Activated T-helper 17 cell treated with anti-CD3 and anti-CD28 coated beads, Interleukin-2, amount 50 U/mL, for 72 hours (primary cell): ENCODE data around the gene LRRC45. TPM values are rescaled to one million over a fixed set of nuclear protein-coding genes. Genes with fewer than 3 reads are reported as not detected.

Source experiments
- ATAC-seq: fragments of 150-1000 bp; cut with Tn5 transposase; replicated peaks from 2 replicates; pipeline ENCODE4 v1.10.0; 2021; ENCODE audit warnings: mild to moderate bottlenecking, moderate library complexity
- H3K27ac Mint-ChIP-seq: one replicate; pipeline ENCODE4 v1.8.0; 2022; ENCODE audit warnings: mixed read lengths
- H3K27me3 Mint-ChIP-seq: one replicate; pipeline ENCODE4 v1.8.0; 2022; ENCODE audit warnings: mixed read lengths
- H3K36me3 Mint-ChIP-seq: one replicate; pipeline ENCODE4 v1.8.0; 2022; ENCODE audit warnings: low read depth, mild to moderate bottlenecking, mixed read lengths
- H3K4me1 Mint-ChIP-seq: one replicate; pipeline ENCODE4 v1.8.0; 2022; ENCODE audit warnings: mixed read lengths
- H3K4me3 Mint-ChIP-seq: one replicate; pipeline ENCODE4 v1.8.0; 2022; ENCODE audit warnings: mild to moderate bottlenecking, mixed read lengths
- H3K9me3 Mint-ChIP-seq: one replicate; pipeline ENCODE4 v1.8.0; 2022; ENCODE audit warnings: mixed read lengths
- total RNA-seq, 2 donors: library from RNA; stranded (reverse); gene quantifications; one replicate each; pipeline ENCODE4 v1.2.3, GENCODE V29; 2022

LRRC45 gene
- total RNA-seq, 2 donors from 2014 or later, result 14.0 to 23.9 TPM

DNA sequence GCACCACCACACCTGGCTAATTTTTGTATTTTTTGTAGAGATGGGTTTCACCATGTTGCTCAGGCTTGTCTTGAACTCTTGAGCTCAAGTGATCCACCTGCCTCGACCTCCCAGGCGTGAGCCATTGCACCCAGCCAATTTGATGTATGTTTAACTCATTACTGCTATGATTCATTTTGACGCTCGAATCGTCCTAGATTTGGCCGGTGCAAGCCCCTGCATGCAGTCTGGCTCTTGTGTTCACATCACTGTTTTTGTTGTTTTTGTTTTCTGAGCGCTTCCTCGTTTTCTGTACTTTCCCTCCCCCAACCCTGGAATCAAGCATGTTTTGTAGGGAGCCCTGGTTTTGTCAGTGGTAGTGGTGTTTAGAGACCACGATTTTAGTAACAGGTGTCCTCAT lies 50.3 kb downstream of the LRRC45 start:
- no peaks in the 10 kb centered on the region for H3K4me1 Mint-ChIP-seq
- H3K27ac Mint-ChIP-seq, result no peak overlapping the region
- no peak for ATAC-seq
- no peaks in the 10 kb centered on the region for H3K9me3 Mint-ChIP-seq
- H3K36me3 Mint-ChIP-seq, result peaks cover 6% of the 10 kb centered on the region
- H3K4me3 Mint-ChIP-seq, result no peak overlapping the region
- H3K27me3 Mint-ChIP-seq, result no peaks in the 10 kb centered on the region

DNA sequence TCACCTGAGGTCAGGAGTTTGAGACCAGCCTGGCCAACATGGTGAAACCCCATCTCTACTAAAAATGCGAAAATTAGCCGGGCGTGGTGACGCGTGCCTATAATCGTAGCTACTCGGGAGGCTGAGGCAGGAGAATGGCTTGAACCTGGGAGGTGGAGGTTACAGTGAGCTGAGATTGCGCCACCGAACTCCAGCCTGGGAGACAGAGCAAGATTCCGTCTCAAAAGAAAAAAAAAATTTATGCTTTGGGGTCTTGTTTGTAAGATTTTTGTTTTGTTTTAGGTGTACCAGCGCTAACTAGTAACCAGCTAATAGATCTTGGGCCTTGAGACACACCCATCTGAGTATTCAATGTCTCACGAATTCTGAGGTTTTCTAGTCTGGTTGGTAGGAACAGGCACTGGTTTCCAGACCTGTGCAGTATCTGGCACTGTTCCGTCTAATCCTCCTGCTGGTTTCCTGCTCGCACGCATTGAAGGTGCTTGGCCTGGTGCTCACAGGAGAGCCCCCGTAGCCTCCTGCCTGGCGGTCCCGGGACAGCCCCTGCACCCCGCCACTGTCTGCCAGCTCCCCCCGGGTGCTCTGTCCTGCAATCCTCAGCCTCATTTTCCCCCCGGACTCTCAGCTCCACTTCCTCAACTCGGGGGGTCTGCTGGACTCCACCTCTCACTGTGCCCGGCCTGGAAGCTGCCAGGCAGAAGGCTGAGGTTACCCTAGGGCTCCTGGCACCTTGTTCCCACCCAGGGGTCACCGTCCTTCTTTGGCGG lies 53.1 kb downstream of the LRRC45 start:
- H3K4me3 Mint-ChIP-seq, result no peak overlapping the region
- H3K36me3 Mint-ChIP-seq, result peaks cover 18% of the 10 kb centered on the region
- H3K9me3 Mint-ChIP-seq, result no peaks in the 10 kb centered on the region
- ATAC-seq, result no peak
- no peaks in the 10 kb centered on the region for H3K27me3 Mint-ChIP-seq
- H3K4me1 Mint-ChIP-seq, result no peaks in the 10 kb centered on the region
- H3K27ac Mint-ChIP-seq, result no peak overlapping the region

DNA sequence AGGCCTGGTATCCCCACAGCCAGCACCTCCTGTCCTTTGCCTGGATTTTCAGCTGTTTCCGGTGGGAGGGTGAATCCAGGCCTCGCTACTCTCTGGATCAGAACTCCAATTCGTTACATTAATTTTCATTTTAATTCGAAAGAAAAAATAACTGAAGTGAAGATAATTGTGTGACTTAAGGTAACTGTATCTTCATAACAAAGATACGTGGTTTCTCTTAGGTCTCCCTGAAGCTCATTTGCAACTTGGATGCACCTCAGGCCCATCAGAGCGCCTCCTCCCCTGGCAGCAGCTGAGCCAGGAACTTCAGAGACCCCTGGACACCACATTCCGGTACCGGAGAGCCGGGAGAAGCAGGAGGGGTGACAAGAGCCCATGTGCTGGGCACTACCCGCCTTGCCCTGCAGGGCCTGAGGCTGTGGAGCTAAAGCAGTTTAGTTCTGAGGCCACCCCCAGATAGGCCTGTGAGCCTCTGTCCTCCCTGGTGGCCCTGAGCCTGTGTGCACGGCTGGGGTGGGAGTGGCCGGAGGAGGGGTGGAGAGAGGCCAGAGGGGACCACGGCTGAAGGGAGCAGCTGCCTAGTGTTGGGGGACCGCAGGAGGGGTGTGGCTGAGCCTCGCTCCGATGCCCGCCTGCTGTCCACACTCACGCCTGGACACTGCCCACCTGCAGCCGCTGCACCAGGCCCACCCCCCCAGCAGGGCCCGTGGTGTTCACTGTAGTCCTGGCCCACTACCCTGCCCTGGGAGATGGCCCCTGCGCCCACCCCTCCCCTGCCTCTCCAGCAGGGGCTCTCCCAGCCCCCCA lies 53.9 kb downstream of the LRRC45 start:
- Mint-ChIP-seq H3K36me3 (peaks cover 18% of the 10 kb centered on the region), H3K9me3 (no peaks in the 10 kb centered on the region), H3K4me3 (no peak overlapping the region), H3K4me1 (no peaks in the 10 kb centered on the region), H3K27me3 (no peaks in the 10 kb centered on the region), H3K27ac (no peak overlapping the region)
- ATAC-seq, result no peak

DNA sequence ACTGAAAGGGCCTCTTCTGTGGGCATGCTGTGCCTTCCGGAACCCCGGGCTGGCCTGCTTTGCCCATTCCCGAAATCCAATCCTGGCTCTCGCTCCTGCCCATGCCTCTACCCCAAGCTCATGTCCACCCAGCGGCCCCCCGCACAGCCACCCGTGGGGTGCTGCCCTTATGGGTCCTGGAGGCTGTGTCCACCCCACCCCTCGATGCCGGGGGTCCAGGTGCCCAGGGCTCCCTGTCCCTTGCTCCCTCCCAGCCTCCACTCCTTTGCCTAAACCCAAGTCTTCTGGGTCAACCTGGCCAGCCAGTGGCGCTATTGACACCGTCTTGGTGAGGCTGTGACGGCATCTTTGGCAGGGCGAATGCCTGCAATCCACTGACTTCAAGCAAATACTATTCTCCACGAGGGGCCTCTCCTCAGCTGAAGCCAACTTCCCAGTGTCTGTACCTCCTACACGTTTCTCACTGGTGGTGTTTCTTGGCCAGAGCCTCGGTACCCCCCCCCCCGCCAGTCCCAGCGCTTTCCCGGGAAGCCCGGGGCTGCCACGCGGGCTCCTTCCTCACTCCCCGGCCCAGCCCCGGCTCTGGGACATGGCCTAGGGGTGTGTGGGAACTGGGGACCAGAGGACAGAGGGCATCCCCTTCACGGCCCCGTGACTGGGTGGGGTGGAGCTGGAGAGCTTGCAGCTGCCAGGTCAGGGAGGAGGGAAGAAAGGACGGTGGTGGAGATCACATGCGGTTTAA lies 54.7 kb downstream of the LRRC45 start:
- ATAC-seq, result peak; percentile 61
- Mint-ChIP-seq H3K4me3 (no peak overlapping the region), H3K9me3 (no peaks in the 10 kb centered on the region), H3K36me3 (peaks cover 18% of the 10 kb centered on the region), H3K4me1 (no peaks in the 10 kb centered on the region), H3K27ac (no peak overlapping the region), H3K27me3 (no peaks in the 10 kb centered on the region)

DNA sequence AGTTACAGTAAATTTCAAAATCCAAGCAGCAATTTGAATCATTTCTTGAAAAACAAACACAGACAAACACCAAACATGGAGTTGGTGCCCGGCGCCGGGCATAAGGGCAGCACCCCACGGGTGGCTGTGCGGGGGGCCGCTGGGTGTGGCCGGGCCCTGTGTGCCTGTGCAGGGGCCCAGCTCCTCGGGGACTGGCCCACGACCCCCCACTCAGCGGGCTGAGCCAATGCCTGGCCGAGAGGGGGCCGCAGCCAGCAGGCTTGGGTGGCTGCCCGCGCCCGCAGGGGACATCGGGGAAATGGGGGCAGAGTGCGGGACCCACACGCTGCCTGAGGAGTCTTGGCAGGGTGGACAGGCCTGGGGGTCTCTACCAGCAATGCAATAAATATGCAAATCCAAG lies 55.3 kb downstream of the LRRC45 start:
- no peak overlapping the region for H3K27ac Mint-ChIP-seq
- H3K9me3 Mint-ChIP-seq, result no peaks in the 10 kb centered on the region
- no peaks in the 10 kb centered on the region for H3K27me3 Mint-ChIP-seq
- no peaks in the 10 kb centered on the region for H3K4me1 Mint-ChIP-seq
- peaks cover 25% of the 10 kb centered on the region for H3K36me3 Mint-ChIP-seq
- H3K4me3 Mint-ChIP-seq, result no peak overlapping the region
- no peak for ATAC-seq

DNA sequence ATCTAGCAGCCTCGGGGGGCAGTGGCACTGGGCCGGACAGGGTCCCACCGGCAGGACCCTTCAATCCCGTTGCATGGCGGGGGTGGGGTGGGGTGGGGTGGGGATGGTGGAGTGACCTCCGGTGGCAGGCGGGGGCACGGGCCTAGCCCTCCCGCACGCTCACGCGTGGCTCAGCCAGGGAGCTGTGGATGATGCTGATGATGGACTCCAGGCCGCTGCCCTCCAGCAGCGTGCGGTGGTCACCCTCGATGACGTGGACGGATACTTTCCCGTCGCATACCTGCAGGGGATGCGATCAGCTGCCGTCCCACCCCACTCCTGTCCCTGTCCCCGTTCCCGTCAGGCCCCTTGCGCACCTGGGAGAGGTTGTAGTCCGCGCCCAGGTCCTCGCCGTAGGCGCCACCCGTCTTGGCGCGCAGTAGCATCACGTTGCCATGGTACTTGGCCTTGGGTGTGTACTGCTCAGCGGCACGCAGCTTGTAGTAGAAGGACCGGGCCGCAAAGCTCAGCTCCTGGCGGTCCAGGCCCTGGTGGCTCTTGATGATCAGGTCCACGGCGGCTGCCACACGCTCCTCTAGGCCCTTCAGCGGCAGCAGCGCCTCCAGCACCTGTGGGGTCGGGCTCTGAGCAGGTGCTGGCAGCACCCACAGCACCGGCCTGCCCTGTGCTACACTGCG lies 56.0 kb downstream of the LRRC45 start:
- Mint-ChIP-seq H3K9me3 (no peaks in the 10 kb centered on the region), H3K36me3 (peaks cover 31% of the 10 kb centered on the region), H3K4me3 (no peak overlapping the region), H3K27ac (no peak overlapping the region), H3K27me3 (no peaks in the 10 kb centered on the region), H3K4me1 (no peaks in the 10 kb centered on the region)
- no peak for ATAC-seq

DNA sequence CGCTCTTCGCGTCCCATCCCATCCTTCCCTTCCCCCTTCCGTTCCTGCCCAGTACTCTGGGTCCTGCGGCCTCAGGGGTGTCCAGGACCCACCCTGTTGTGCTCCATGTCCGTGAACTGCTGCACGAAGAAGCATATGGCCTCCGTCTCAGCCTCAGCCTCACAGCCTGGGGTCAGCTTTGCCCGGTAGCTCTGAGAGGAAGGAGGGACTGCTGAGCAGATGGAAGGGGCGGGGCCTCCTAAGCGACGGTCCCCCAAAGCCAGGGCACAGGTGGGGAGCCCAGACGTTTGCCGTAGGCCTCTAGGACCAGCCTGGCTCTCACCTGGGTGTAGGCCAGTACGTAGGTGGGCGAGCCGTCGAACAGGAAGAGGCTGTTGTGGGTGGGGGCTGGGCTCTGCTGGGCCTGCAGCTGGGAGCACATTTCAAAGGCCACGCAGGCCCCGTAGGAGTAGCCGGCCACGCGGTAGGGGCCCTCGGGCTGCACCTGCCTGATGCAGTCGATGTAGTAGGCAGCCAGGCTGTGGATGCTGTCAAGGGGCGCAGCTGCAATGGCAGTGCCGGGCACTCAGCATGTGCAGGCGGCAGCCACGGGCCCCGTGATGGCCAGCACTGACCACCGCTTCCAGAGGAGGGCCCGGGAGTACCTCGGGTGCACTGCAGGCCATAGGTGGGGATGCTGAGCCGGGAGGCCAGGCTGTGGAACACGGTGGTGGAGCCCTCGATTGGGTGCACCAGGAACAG lies 57.1 kb downstream of the LRRC45 start:
- Mint-ChIP-seq H3K4me3 (no peak overlapping the region), H3K4me1 (no peaks in the 10 kb centered on the region), H3K9me3 (no peaks in the 10 kb centered on the region), H3K36me3 (peaks cover 35% of the 10 kb centered on the region), H3K27ac (no peak overlapping the region), H3K27me3 (no peaks in the 10 kb centered on the region)
- no peak for ATAC-seq

Other genes with a start within 250 kb of the LRRC45 start
- gene GCGR, start 219.2 kb upstream of the LRRC45 start, total RNA-seq, result under 1 TPM in 1 of 2 donors, not detected in 1; 0.26 TPM
- 10 to 100 TPM; 45.7 to 94.4 TPM for gene MCRIP1, start 190.0 kb upstream of the LRRC45 start, total RNA-seq
- not detected for gene PPP1R27, start 188.3 kb upstream of the LRRC45 start, total RNA-seq
- 100 to 1,000 TPM; 506 to 602 TPM for gene P4HB, start 162.8 kb upstream of the LRRC45 start, total RNA-seq
- 100 to 1,000 TPM; 384 to 814 TPM for gene ARHGDIA, start 152.0 kb upstream of the LRRC45 start, total RNA-seq
- 100 to 1,000 TPM; 103 to 251 TPM for gene ALYREF, start 131.7 kb upstream of the LRRC45 start, total RNA-seq
- gene ANAPC11, start 131.6 kb upstream of the LRRC45 start, total RNA-seq, result 100 to 1,000 TPM; 103 to 123 TPM
- under 1 TPM; 0.17 to 0.53 TPM for gene NPB, start 121.1 kb upstream of the LRRC45 start, total RNA-seq
- gene PCYT2, start 111.9 kb upstream of the LRRC45 start, total RNA-seq, result 10 to 100 TPM; 10.1 to 26.8 TPM
- gene SIRT7, start 105.1 kb upstream of the LRRC45 start, total RNA-seq, result 10 to 100 TPM; 41.3 to 47.5 TPM
- gene MAFG, start 95.6 kb upstream of the LRRC45 start, total RNA-seq, result 10 to 100 TPM; 28.9 to 32.6 TPM
- gene PYCR1, start 86.0 kb upstream of the LRRC45 start, total RNA-seq, result 10 to 100 TPM; 25.1 to 40.6 TPM
- not detected for gene MYADML2, start 76.1 kb upstream of the LRRC45 start, total RNA-seq
- gene NOTUM, start 62.1 kb upstream of the LRRC45 start, total RNA-seq, result 1 to 10 TPM in 1 of 2 donors, under 1 TPM in 1; 0.17 to 6.8 TPM
- 10 to 100 TPM; 22.3 to 30.3 TPM for gene ASPSCR1, start 45.7 kb upstream of the LRRC45 start, total RNA-seq
- gene CENPX, start 427 bp upstream of the LRRC45 start, total RNA-seq, result 100 to 1,000 TPM in 1 of 2 donors, 10 to 100 TPM in 1; 66.1 to 102 TPM
- 1 to 10 TPM; 6.6 to 7.7 TPM for gene RAC3, start 8.4 kb downstream of the LRRC45 start, total RNA-seq
- gene DCXR, start 14.4 kb downstream of the LRRC45 start, total RNA-seq, result 10 to 100 TPM; 63.1 to 91.0 TPM
- gene RFNG, start 28.5 kb downstream of the LRRC45 start, total RNA-seq, result 10 to 100 TPM; 21.1 to 25.2 TPM
- gene GPS1, start 28.6 kb downstream of the LRRC45 start, total RNA-seq, result 10 to 100 TPM; 46.2 to 97.2 TPM
- 100 to 1,000 TPM in 1 of 2 donors, 10 to 100 TPM in 1; 59.7 to 129 TPM for gene DUS1L, start 42.5 kb downstream of the LRRC45 start, total RNA-seq
- 100 to 1,000 TPM; 109 to 242 TPM for gene FASN, start 74.9 kb downstream of the LRRC45 start, total RNA-seq
- gene CCDC57, start 189.5 kb downstream of the LRRC45 start, total RNA-seq, result 10 to 100 TPM; 36.9 to 37.7 TPM
- 100 to 1,000 TPM; 167 to 309 TPM for gene SLC16A3, start 205.7 kb downstream of the LRRC45 start, total RNA-seq